ENCODE results near the gene CUBN.

Gene CUBN

GRCh38 chr10:16905320-16905719 is 224.3 kb downstream of the CUBN start:
- H3K4me1 ChIP-seq (ENCODE audit: control insufficient read depth, insufficient read depth, low read length), result no peaks in the 10 kb centered on the region
- no peaks in the 10 kb centered on the region for H3K27me3 ChIP-seq (ENCODE audit: control insufficient read depth, insufficient read depth, low read length, poor library complexity, severe bottlenecking)
- no peaks in the 10 kb centered on the region for H3K9me3 ChIP-seq (ENCODE audit: control insufficient read depth, low read length)
- H3K36me3 ChIP-seq (ENCODE audit: control insufficient read depth, insufficient read depth, low read length), result no peaks in the 10 kb centered on the region
- WGBS, 2 experiments, result 97% methylated on average over 8 of the region's 8 CpGs
- H3K4me3 ChIP-seq (ENCODE audit: insufficient read depth, low read depth, low read length), result no peak overlapping the region
- no peak overlapping the region for H3K27ac ChIP-seq (ENCODE audit: insufficient read depth, low read depth, low read length, poor library complexity, severe bottlenecking)

DNA sequence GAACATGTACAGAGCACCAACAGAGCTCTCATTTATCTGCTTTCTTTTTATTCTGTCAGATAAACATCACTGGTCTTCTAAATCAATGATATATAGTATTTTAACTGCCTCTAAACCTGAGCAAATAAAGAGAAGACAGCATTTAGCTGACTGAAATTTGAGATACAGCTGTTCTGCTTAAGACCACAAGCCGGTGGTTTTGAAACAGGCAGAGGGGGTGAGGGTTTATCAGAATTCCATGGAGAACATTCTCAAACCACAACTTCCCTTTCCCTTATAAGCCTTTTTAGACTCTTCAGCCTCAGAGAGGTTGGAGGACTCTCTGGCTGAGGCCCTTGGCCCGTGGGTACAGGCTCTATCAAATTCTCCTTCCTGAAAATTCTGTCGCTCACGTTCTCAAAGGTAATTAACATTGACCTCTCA is 225.0 kb downstream of the CUBN start:
- no peaks in the 10 kb centered on the region for H3K4me1 ChIP-seq (ENCODE audit: control insufficient read depth, insufficient read depth, low read length)
- no peak overlapping the region for H3K4me3 ChIP-seq (ENCODE audit: insufficient read depth, low read depth, low read length)
- no peaks in the 10 kb centered on the region for H3K27me3 ChIP-seq (ENCODE audit: control insufficient read depth, insufficient read depth, low read length, poor library complexity, severe bottlenecking)
- 92 to 93% methylated on average over 4 of the region's 4 CpGs for WGBS, 2 experiments
- no peaks in the 10 kb centered on the region for H3K9me3 ChIP-seq (ENCODE audit: control insufficient read depth, low read length)
- H3K27ac ChIP-seq (ENCODE audit: insufficient read depth, low read depth, low read length, poor library complexity, severe bottlenecking), result no peak overlapping the region
- H3K36me3 ChIP-seq (ENCODE audit: control insufficient read depth, insufficient read depth, low read length), result no peaks in the 10 kb centered on the region

GRCh38 chr10:16904049-16904448 is 225.6 kb downstream of the CUBN start:
- no peaks in the 10 kb centered on the region for H3K27me3 ChIP-seq (ENCODE audit: control insufficient read depth, insufficient read depth, low read length, poor library complexity, severe bottlenecking)
- H3K27ac ChIP-seq (ENCODE audit: insufficient read depth, low read depth, low read length, poor library complexity, severe bottlenecking), result no peak overlapping the region
- no peak overlapping the region for H3K4me3 ChIP-seq (ENCODE audit: insufficient read depth, low read depth, low read length)
- H3K9me3 ChIP-seq (ENCODE audit: control insufficient read depth, low read length), result no peaks in the 10 kb centered on the region
- H3K36me3 ChIP-seq (ENCODE audit: control insufficient read depth, insufficient read depth, low read length), result no peaks in the 10 kb centered on the region
- H3K4me1 ChIP-seq (ENCODE audit: control insufficient read depth, insufficient read depth, low read length), result no peaks in the 10 kb centered on the region

GRCh38 chr10:16902606-16903005 is 227.0 kb downstream of the CUBN start:
- H3K27ac ChIP-seq (ENCODE audit: insufficient read depth, low read depth, low read length, poor library complexity, severe bottlenecking), result no peak overlapping the region
- no peak overlapping the region for H3K4me3 ChIP-seq (ENCODE audit: insufficient read depth, low read depth, low read length)
- 73 to 77% methylated on average over 1 of the region's 1 CpG for WGBS, 2 experiments
- no peaks in the 10 kb centered on the region for H3K4me1 ChIP-seq (ENCODE audit: control insufficient read depth, insufficient read depth, low read length)
- H3K27me3 ChIP-seq (ENCODE audit: control insufficient read depth, insufficient read depth, low read length, poor library complexity, severe bottlenecking), result no peaks in the 10 kb centered on the region
- no peaks in the 10 kb centered on the region for H3K9me3 ChIP-seq (ENCODE audit: control insufficient read depth, low read length)
- H3K36me3 ChIP-seq (ENCODE audit: control insufficient read depth, insufficient read depth, low read length), result no peaks in the 10 kb centered on the region

- Histone ChIP-seq H3K4me3 (ENCODE audit: insufficient read depth, low read depth, low read length) (no peak overlapping the region), H3K4me1 (ENCODE audit: control insufficient read depth, insufficient read depth, low read length) (no peaks in the 10 kb centered on the region), H3K27ac (ENCODE audit: insufficient read depth, low read depth, low read length, poor library complexity, severe bottlenecking) (no peak overlapping the region), H3K36me3 (ENCODE audit: control insufficient read depth, insufficient read depth, low read length) (no peaks in the 10 kb centered on the region), H3K9me3 (ENCODE audit: control insufficient read depth, low read length) (no peaks in the 10 kb centered on the region), H3K27me3 (ENCODE audit: control insufficient read depth, insufficient read depth, low read length, poor library complexity, severe bottlenecking) (no peaks in the 10 kb centered on the region)
- 50% methylated on average over 2 of the region's 2 CpGs; no CpG with 5 or more reads in 1 of the 2 experiments for WGBS, 2 experiments
Measured at GRCh38 chr10:16901106-16901505, 228.5 kb downstream of the CUBN start.

GRCh38 chr10:16896993-16897392 is 232.6 kb downstream of the CUBN start:
- 93 to 96% methylated on average over 2 to 3 of the region's 3 CpGs for whole genome bisulfite sequencing, 2 experiments
- H3K27me3 ChIP-seq (ENCODE audit: control insufficient read depth, insufficient read depth, low read length, poor library complexity, severe bottlenecking), result no peaks in the 10 kb centered on the region

DNA sequence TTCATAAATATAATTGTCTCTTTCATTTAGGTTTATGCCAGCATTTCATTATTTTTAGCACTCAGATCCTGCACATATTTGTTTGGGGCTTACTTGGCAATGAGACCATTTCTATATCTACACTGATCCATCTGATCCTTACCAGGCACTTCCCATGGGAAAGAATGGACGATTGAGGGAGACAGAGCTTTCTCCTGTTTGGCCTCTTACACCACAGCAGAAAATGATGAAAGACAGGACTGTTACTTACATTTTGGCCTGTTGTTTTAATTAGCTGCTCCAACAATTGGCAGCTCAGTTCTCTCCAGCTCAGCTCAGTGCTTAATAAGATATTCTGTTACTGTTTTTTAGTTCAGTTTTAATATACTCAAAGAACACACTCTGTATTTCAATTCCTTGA is 234.8 kb downstream of the CUBN start:
- 78 to 92% methylated on average over 1 of the region's 1 CpG for WGBS, 2 experiments
- Histone ChIP-seq H3K27ac (ENCODE audit: insufficient read depth, low read depth, low read length, poor library complexity, severe bottlenecking) (no peak overlapping the region), H3K36me3 (ENCODE audit: control insufficient read depth, insufficient read depth, low read length) (no peaks in the 10 kb centered on the region), H3K4me1 (ENCODE audit: control insufficient read depth, insufficient read depth, low read length) (no peaks in the 10 kb centered on the region), H3K9me3 (ENCODE audit: control insufficient read depth, low read length) (no peaks in the 10 kb centered on the region), H3K4me3 (ENCODE audit: insufficient read depth, low read depth, low read length) (no peak overlapping the region), H3K27me3 (ENCODE audit: control insufficient read depth, insufficient read depth, low read length, poor library complexity, severe bottlenecking) (no peaks in the 10 kb centered on the region)

More at GRCh38 chr10:16896993-16897392, 232.6 kb downstream of the CUBN start:
- H3K4me3 ChIP-seq (ENCODE audit: insufficient read depth, low read depth, low read length), result no peak overlapping the region
- no peaks in the 10 kb centered on the region for H3K4me1 ChIP-seq (ENCODE audit: control insufficient read depth, insufficient read depth, low read length)
- H3K27ac ChIP-seq (ENCODE audit: insufficient read depth, low read depth, low read length, poor library complexity, severe bottlenecking), result no peak overlapping the region
- no peaks in the 10 kb centered on the region for H3K9me3 ChIP-seq (ENCODE audit: control insufficient read depth, low read length)
- H3K36me3 ChIP-seq (ENCODE audit: control insufficient read depth, insufficient read depth, low read length), result no peaks in the 10 kb centered on the region

- H3K9me3 ChIP-seq (ENCODE audit: control insufficient read depth, low read length), result no peaks in the 10 kb centered on the region
- no peaks in the 10 kb centered on the region for H3K27me3 ChIP-seq (ENCODE audit: control insufficient read depth, insufficient read depth, low read length, poor library complexity, severe bottlenecking)
- no peaks in the 10 kb centered on the region for H3K4me1 ChIP-seq (ENCODE audit: control insufficient read depth, insufficient read depth, low read length)
- no peak overlapping the region for H3K4me3 ChIP-seq (ENCODE audit: insufficient read depth, low read depth, low read length)
- WGBS, 2 experiments, result 92 to 98% methylated on average over 4 to 5 of the region's 5 CpGs
- H3K27ac ChIP-seq (ENCODE audit: insufficient read depth, low read depth, low read length, poor library complexity, severe bottlenecking), result no peak overlapping the region
- H3K36me3 ChIP-seq (ENCODE audit: control insufficient read depth, insufficient read depth, low read length), result no peaks in the 10 kb centered on the region
Measured at GRCh38 chr10:16893664-16894063, 235.9 kb downstream of the CUBN start.

DNA sequence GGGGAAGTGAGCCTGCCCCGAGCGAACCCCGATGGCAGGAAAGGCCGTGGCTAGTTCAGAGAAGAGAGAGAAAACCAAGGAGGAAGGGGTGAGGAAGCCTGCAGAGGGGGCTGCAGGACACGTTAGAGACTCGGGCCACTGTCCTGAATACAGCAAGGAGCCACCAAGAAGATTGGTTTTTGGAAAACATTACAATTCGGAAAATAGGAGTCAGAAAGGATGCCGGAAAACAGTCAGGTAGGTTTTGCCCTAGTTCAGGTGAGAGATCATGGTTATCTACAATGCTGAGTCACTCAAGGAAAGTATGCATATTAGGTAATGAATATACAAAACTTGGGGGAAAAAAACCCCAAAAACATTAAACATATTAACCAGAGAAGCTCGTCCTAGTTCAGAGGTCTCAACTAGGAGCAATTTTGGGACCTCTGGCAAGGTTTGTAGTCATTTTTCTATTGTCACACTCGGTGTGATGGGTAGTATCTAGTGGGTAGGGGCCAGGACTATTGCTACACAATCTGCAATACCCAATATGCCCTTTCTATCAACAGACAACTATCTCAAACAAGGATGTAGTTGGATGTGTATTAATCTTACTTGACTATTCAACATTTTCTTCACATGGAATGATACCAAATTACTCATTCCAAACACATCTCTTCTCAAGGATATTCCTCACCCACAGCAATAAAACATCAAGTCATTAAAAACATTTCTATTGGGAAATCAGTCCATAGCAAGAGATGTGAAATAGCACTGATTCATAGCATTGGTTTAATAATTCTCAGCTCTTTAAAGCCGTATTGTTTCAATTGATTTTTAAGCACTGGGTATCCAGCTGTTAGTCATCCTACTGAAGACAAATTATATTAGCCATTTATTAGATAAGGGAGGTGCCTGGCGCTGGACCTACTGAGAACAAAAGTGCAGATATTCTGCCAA is 238.0 kb downstream of the CUBN start:
- H3K9me3 ChIP-seq (ENCODE audit: control insufficient read depth, low read length), result no peaks in the 10 kb centered on the region
- no peaks in the 10 kb centered on the region for H3K36me3 ChIP-seq (ENCODE audit: control insufficient read depth, insufficient read depth, low read length)
- WGBS, 2 experiments, result 41 to 45% methylated on average over 10 to 12 of the region's 12 CpGs
- no peak overlapping the region for H3K27ac ChIP-seq (ENCODE audit: insufficient read depth, low read depth, low read length, poor library complexity, severe bottlenecking)
- no peaks in the 10 kb centered on the region for H3K27me3 ChIP-seq (ENCODE audit: control insufficient read depth, insufficient read depth, low read length, poor library complexity, severe bottlenecking)
- H3K4me1 ChIP-seq (ENCODE audit: control insufficient read depth, insufficient read depth, low read length), result no peaks in the 10 kb centered on the region
- no peak overlapping the region for H3K4me3 ChIP-seq (ENCODE audit: insufficient read depth, low read depth, low read length)

GRCh38 chr10:16890691-16891090 is 238.9 kb downstream of the CUBN start:
- H3K4me3 ChIP-seq (ENCODE audit: insufficient read depth, low read depth, low read length), result no peak overlapping the region
- 95% methylated on average over 6 of the region's 6 CpGs for WGBS, 2 experiments
- H3K27ac ChIP-seq (ENCODE audit: insufficient read depth, low read depth, low read length, poor library complexity, severe bottlenecking), result no peak overlapping the region
- H3K9me3 ChIP-seq (ENCODE audit: control insufficient read depth, low read length), result no peaks in the 10 kb centered on the region
- H3K36me3 ChIP-seq (ENCODE audit: control insufficient read depth, insufficient read depth, low read length), result no peaks in the 10 kb centered on the region
- H3K4me1 ChIP-seq (ENCODE audit: control insufficient read depth, insufficient read depth, low read length), result no peaks in the 10 kb centered on the region
- no peaks in the 10 kb centered on the region for H3K27me3 ChIP-seq (ENCODE audit: control insufficient read depth, insufficient read depth, low read length, poor library complexity, severe bottlenecking)

All from ectodermal cell (in vitro differentiated cells).